Loucy (cell line): ENCODE measurements around the gene PFKL.

Experiments used
- H2AFZ ChIP-seq: fragments of 200-600 bp; sonication (generic); 2 replicates; pipeline ENCODE4 v1.6.0; 2016; ENCODE audit warnings: antibody characterized with exemption, mild to moderate bottlenecking, low read length, moderate library complexity
- H3F3A ChIP-seq: fragments of 200-600 bp; 2 replicates; pipeline ENCODE4 v1.6.0; 2016; ENCODE audit warnings: antibody characterized with exemption, low read depth, mild to moderate bottlenecking
- H3K27me3 ChIP-seq: fragments of 200-600 bp; sonication (generic); 2 replicates; pipeline ENCODE4 v1.6.1; 2014; ENCODE audit warnings: low read length, mild to moderate bottlenecking; ENCODE audit not compliant: insufficient read depth, poor library complexity, severe bottlenecking
- H3K36me3 ChIP-seq: fragments of 200-600 bp; sonication (generic); 2 replicates; pipeline ENCODE4 v1.6.1; 2016; ENCODE audit warnings: low read length; ENCODE audit not compliant: insufficient read depth
- H3K4me1 ChIP-seq: fragments of 200-600 bp; sonication (generic); 2 replicates; pipeline ENCODE4 v1.5.1; 2014; ENCODE audit warnings: low read length, mild to moderate bottlenecking; ENCODE audit not compliant: insufficient read depth, poor library complexity, severe bottlenecking
- H3K4me2 ChIP-seq: fragments of 200-600 bp; sonication (generic); 2 replicates; pipeline ENCODE4 v1.6.0; 2014; ENCODE audit warnings: antibody characterized with exemption, low read length, low read depth, mild to moderate bottlenecking; ENCODE audit not compliant: poor library complexity, severe bottlenecking
- H3K4me3 ChIP-seq: fragments of 200-600 bp; sonication (generic); 2 replicates; pipeline ENCODE4 v1.5.1; 2014; ENCODE audit warnings: low read length, mild to moderate bottlenecking, mixed read lengths; ENCODE audit not compliant: poor library complexity, severe bottlenecking
- H3K79me2 ChIP-seq: fragments of 200-600 bp; sonication (generic); 2 replicates; pipeline ENCODE4 v1.6.1; 2014; ENCODE audit warnings: low read length; ENCODE audit not compliant: insufficient read depth
- H3K9ac ChIP-seq: fragments of 200-600 bp; sonication (generic); 2 replicates; pipeline ENCODE4 v1.6.0; 2014; ENCODE audit warnings: mild to moderate bottlenecking, low read depth, low read length, moderate library complexity; ENCODE audit not compliant: poor library complexity, severe bottlenecking
- H3K9me2 ChIP-seq: fragments of 200-600 bp; sonication (generic); replicated peaks from 2 replicates; pipeline ENCODE4 v1.6.1; 2016; ENCODE audit warnings: low read depth, low read length, mixed read lengths
- H3K9me3 ChIP-seq: fragments of 200-600 bp; sonication (generic); 2 replicates; pipeline ENCODE4 v1.6.1; 2014; ENCODE audit warnings: mild to moderate bottlenecking, antibody characterized with exemption, low read length, low read depth; ENCODE audit not compliant: insufficient read depth
- H4K20me1 ChIP-seq: fragments of 200-600 bp; sonication (generic); 2 replicates; pipeline ENCODE4 v1.6.0; 2014; ENCODE audit warnings: antibody characterized with exemption, low read length, mild to moderate bottlenecking; ENCODE audit not compliant: insufficient read depth, poor library complexity, severe bottlenecking
- EZH2phosphoT487 ChIP-seq: fragments of 200-600 bp; IDR thresholded peaks from 2 replicates; pipeline ENCODE4 v1.6.1; 2018; ENCODE audit warnings: antibody characterized with exemption, mild to moderate bottlenecking, moderate library complexity, borderline replicate concordance
- TF ChIP-seq, protein P1 (sequence below): fragments of 200-600 bp; sonication (generic); conservative IDR thresholded peaks from 2 replicates; pipeline ENCODE4 v1.5.1; 2014; ENCODE audit warnings: mild to moderate bottlenecking, antibody characterized with exemption, low read length

The PFKL gene

DNA sequence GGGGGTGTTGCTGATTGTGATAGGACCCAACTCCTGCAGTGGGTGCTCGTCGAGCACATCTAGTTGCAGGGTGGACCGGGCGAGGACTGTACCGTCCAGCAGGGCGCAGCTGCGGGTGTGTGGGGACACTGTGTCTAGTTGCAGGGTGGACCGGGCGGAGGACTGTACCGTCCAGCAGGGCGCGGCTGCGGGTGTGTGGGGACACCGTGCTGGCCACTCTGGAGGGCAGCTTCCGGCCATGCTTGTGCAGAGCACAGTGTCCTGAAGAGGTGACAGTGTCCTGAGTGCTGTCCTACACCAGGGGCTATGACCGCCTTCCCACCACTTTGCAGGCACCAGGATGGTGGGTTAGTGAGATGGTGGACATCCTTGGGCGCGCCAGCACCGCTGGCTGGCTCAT, 49.0 kb downstream of the PFKL start:
- no peaks in the 10 kb centered on the region for H3F3A ChIP-seq
- H3K79me2 ChIP-seq: no peaks in the 10 kb centered on the region
- no peak overlapping the region for H3K4me3 ChIP-seq
- H3K9ac ChIP-seq: no peak overlapping the region
- no peaks in the 10 kb centered on the region for H3K9me2 ChIP-seq
- H3K9me3 ChIP-seq: no peaks in the 10 kb centered on the region
- H3K4me2 ChIP-seq: no peak overlapping the region
- TF ChIP-seq, protein P1, sequence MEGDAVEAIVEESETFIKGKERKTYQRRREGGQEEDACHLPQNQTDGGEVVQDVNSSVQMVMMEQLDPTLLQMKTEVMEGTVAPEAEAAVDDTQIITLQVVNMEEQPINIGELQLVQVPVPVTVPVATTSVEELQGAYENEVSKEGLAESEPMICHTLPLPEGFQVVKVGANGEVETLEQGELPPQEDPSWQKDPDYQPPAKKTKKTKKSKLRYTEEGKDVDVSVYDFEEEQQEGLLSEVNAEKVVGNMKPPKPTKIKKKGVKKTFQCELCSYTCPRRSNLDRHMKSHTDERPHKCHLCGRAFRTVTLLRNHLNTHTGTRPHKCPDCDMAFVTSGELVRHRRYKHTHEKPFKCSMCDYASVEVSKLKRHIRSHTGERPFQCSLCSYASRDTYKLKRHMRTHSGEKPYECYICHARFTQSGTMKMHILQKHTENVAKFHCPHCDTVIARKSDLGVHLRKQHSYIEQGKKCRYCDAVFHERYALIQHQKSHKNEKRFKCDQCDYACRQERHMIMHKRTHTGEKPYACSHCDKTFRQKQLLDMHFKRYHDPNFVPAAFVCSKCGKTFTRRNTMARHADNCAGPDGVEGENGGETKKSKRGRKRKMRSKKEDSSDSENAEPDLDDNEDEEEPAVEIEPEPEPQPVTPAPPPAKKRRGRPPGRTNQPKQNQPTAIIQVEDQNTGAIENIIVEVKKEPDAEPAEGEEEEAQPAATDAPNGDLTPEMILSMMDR: no peak
- TF ChIP-seq EZH2phosphoT487: no peak
- H3K27me3 ChIP-seq: no peaks in the 10 kb centered on the region
- H3K4me1 ChIP-seq: no peaks in the 10 kb centered on the region
- H2AFZ ChIP-seq: no peak overlapping the region
- no peaks in the 10 kb centered on the region for H3K36me3 ChIP-seq
- H4K20me1 ChIP-seq: no peaks in the 10 kb centered on the region

DNA sequence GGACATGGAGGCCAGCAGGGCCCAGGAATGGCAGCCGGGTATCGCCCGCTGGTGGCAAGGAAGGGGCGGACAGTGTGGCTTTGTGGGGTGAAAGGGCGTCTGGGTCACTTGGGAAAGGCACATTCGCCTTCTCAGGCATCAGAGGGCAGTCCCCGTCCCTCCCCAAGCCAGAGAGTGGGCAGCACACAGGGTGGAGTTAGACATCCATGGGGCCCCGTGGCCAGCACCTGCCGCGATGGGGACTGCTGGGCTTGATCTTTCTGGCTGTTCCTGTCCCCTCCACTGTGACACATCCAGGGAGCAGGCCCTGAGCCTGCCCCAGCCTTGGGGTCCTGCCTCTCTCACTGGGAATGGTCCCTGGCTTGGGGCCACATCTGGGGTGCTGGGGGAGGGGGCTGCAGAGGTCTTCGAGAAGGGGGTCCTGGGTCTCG, 49.6 kb downstream of the PFKL start:
- no peaks in the 10 kb centered on the region for H3K4me1 ChIP-seq
- no peaks in the 10 kb centered on the region for H3K79me2 ChIP-seq
- H3K4me3 ChIP-seq: no peak overlapping the region
- H3K36me3 ChIP-seq: no peaks in the 10 kb centered on the region
- no peaks in the 10 kb centered on the region for H3K9me2 ChIP-seq
- H3K9ac ChIP-seq: no peak overlapping the region
- H3F3A ChIP-seq: no peaks in the 10 kb centered on the region
- TF ChIP-seq, protein P1: no peak
- TF ChIP-seq EZH2phosphoT487: no peak
- H4K20me1 ChIP-seq: no peaks in the 10 kb centered on the region
- H3K9me3 ChIP-seq: no peaks in the 10 kb centered on the region
- no peaks in the 10 kb centered on the region for H3K27me3 ChIP-seq
- no peak overlapping the region for H3K4me2 ChIP-seq
- no peak overlapping the region for H2AFZ ChIP-seq

- Histone ChIP-seq H3K9me3 (no peaks in the 10 kb centered on the region), H3K4me2 (no peak overlapping the region), H4K20me1 (no peaks in the 10 kb centered on the region), H3F3A (no peaks in the 10 kb centered on the region), H3K79me2 (no peaks in the 10 kb centered on the region), H3K27me3 (no peaks in the 10 kb centered on the region), H3K9me2 (no peaks in the 10 kb centered on the region), H3K36me3 (no peaks in the 10 kb centered on the region), H3K4me3 (no peak overlapping the region), H2AFZ (no peak overlapping the region), H3K9ac (no peak overlapping the region), H3K4me1 (no peaks in the 10 kb centered on the region)
- TF ChIP-seq EZH2phosphoT487: no peak
- TF ChIP-seq, protein P1: no peak
These were observed 50.3 kb downstream of the PFKL start for GRCh38 chr21:44349847-44350772.
